Suprapubic skin (tissue), 4 donors: ENCODE data around the gene SULT1A2. TPM values are rescaled to one million over a fixed set of nuclear protein-coding genes. Genes with fewer than 3 reads are reported as not detected.

Source experiments
- DNase-seq, 2 donors: peaks; one replicate each; pipeline ENCODE4 v3.0.0-alpha.2; 2019; ENCODE audit warnings: low spot score in 2 of 2
- H3K27ac ChIP-seq: fragments of 200-600 bp; sonication (generic); one replicate; pipeline ENCODE4 v1.5.1; 2019
- H3K27me3 ChIP-seq: fragments of 200-600 bp; sonication (generic); one replicate; pipeline ENCODE4 v1.5.1; 2019
- H3K36me3 ChIP-seq: fragments of 200-600 bp; sonication (generic); one replicate; pipeline ENCODE4 v1.5.1; 2019
- H3K4me1 ChIP-seq: fragments of 200-600 bp; sonication (generic); one replicate; pipeline ENCODE4 v1.5.1; 2019
- H3K4me3 ChIP-seq: fragments of 200-600 bp; sonication (generic); one replicate; pipeline ENCODE4 v1.5.1; 2019; ENCODE audit warnings: mild to moderate bottlenecking
- H3K9me3 ChIP-seq: fragments of 200-600 bp; sonication (generic); one replicate; pipeline ENCODE4 v1.5.1; 2019
- EP300 ChIP-seq: sonication (generic); formaldehyde crosslinking; IDR thresholded peaks from one replicate; pipeline ENCODE4 v1.6.1; 2017; ENCODE audit warnings: antibody characterized with exemption
- POLR2A ChIP-seq, 2 donors: fragments of 450-650 bp; IDR thresholded peaks; one replicate each; pipeline ENCODE4 v1.6.1; 2017; ENCODE audit warnings: antibody characterized with exemption in 2 of 2, mild to moderate bottlenecking in 2 of 2, moderate library complexity in 2 of 2
- POLR2AphosphoS5 ChIP-seq, 3 donors: sonication (generic); formaldehyde crosslinking; IDR thresholded peaks; one replicate each; pipeline ENCODE4 v1.6.1; 2017; ENCODE audit warnings: antibody characterized with exemption in 3 of 3
- WGBS: methylation state at CpG from one replicate; pipeline ENCODE4 v1.1.5; 2018; 5-methylcytosine and 5-hydroxymethylcytosine counted together
- total RNA-seq, 4 donors: library from RNA; depleted of rRNA; stranded (reverse); fragments of >200 nt; gene quantifications; one replicate each; pipeline ENCODE4 v1.1.0, GENCODE V29; 2016
- TF ChIP-seq, protein P1 (sequence below), 2 donors: fragments of 200-600 bp in 1 of 2; fragments of 450-650 bp in 1 of 2; sonication (generic) in 1 of 2; IDR thresholded peaks; one replicate each; pipeline ENCODE4 v1.5.1; 2016 to 2019; ENCODE audit warnings: antibody characterized with exemption in 2 of 2, mild to moderate bottlenecking in 1 of 2, moderate library complexity in 1 of 2

Gene SULT1A2
- total RNA-seq, 4 donors from 2014 or later, result not detected

DNA sequence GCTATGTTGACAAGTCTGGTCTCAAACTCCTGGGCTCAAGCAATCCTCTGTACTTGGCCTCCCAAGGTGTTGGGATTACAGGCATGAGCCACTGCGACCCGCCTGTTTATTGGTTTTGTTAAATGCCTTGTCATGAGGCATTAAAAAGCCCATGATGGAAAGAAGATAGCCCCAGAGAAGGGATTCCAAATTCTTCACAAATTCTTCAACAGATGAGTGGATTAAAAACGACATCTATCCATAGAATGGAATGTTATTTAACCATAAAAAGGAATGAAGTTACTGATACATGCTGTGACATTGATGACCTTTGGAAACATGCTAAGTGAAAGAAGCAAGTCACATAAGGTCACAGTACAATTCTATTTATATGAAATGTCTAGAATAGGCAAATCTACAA lies 38.4 kb downstream of the SULT1A2 start:
- Histone ChIP-seq H3K36me3 (peaks cover 10% of the 10 kb centered on the region), H3K27ac (no peak overlapping the region), H3K4me1 (peaks cover 8% of the 10 kb centered on the region), H3K4me3 (no peak overlapping the region), H3K27me3 (no peaks in the 10 kb centered on the region), H3K9me3 (no peaks in the 10 kb centered on the region)
- TF ChIP-seq POLR2AphosphoS5 (IDR thresholded peaks at IDR 0.05), result no peak
- TF ChIP-seq, protein P1, sequence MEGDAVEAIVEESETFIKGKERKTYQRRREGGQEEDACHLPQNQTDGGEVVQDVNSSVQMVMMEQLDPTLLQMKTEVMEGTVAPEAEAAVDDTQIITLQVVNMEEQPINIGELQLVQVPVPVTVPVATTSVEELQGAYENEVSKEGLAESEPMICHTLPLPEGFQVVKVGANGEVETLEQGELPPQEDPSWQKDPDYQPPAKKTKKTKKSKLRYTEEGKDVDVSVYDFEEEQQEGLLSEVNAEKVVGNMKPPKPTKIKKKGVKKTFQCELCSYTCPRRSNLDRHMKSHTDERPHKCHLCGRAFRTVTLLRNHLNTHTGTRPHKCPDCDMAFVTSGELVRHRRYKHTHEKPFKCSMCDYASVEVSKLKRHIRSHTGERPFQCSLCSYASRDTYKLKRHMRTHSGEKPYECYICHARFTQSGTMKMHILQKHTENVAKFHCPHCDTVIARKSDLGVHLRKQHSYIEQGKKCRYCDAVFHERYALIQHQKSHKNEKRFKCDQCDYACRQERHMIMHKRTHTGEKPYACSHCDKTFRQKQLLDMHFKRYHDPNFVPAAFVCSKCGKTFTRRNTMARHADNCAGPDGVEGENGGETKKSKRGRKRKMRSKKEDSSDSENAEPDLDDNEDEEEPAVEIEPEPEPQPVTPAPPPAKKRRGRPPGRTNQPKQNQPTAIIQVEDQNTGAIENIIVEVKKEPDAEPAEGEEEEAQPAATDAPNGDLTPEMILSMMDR (IDR thresholded peaks at IDR 0.05), result no peak
- no peak for TF ChIP-seq EP300
- TF ChIP-seq POLR2A (IDR thresholded peaks at IDR 0.05), result no peak
- DNase-seq, result no peak
- 77% methylated on average over 3 of the region's 3 CpGs for WGBS

GRCh38 chr16:28556914-28557320 lies 39.9 kb downstream of the SULT1A2 start:
- H3K27ac ChIP-seq, result no peak overlapping the region
- H3K27me3 ChIP-seq, result no peaks in the 10 kb centered on the region
- TF ChIP-seq POLR2A (IDR thresholded peaks at IDR 0.05) (no peak), EP300 (no peak), POLR2AphosphoS5 (IDR thresholded peaks at IDR 0.05) (no peak)
- TF ChIP-seq, protein P1 (IDR thresholded peaks at IDR 0.05), result no peak
- 94% methylated on average over 2 of the region's 2 CpGs for WGBS
- no peak overlapping the region for H3K4me3 ChIP-seq
- H3K36me3 ChIP-seq, result peaks cover 10% of the 10 kb centered on the region
- H3K9me3 ChIP-seq, result no peaks in the 10 kb centered on the region
- DNase-seq, result no peak
- H3K4me1 ChIP-seq, result peaks cover 12% of the 10 kb centered on the region

- Histone ChIP-seq H3K9me3 (no peaks in the 10 kb centered on the region), H3K27ac (no peak overlapping the region), H3K27me3 (no peaks in the 10 kb centered on the region), H3K4me3 (no peak overlapping the region), H3K36me3 (peaks cover 10% of the 10 kb centered on the region), H3K4me1 (peaks cover 12% of the 10 kb centered on the region)
- no peak for DNase-seq
- no peak for TF ChIP-seq EP300
- no peak for TF ChIP-seq POLR2AphosphoS5 (IDR thresholded peaks at IDR 0.05)
- TF ChIP-seq, protein P1 (IDR thresholded peaks at IDR 0.05), result no peak
- no peak for TF ChIP-seq POLR2A (IDR thresholded peaks at IDR 0.05)
- 90% methylated on average over 2 of the region's 2 CpGs for WGBS
Measured at GRCh38 chr16:28555561-28555960, 41.3 kb downstream of the SULT1A2 start.

DNA sequence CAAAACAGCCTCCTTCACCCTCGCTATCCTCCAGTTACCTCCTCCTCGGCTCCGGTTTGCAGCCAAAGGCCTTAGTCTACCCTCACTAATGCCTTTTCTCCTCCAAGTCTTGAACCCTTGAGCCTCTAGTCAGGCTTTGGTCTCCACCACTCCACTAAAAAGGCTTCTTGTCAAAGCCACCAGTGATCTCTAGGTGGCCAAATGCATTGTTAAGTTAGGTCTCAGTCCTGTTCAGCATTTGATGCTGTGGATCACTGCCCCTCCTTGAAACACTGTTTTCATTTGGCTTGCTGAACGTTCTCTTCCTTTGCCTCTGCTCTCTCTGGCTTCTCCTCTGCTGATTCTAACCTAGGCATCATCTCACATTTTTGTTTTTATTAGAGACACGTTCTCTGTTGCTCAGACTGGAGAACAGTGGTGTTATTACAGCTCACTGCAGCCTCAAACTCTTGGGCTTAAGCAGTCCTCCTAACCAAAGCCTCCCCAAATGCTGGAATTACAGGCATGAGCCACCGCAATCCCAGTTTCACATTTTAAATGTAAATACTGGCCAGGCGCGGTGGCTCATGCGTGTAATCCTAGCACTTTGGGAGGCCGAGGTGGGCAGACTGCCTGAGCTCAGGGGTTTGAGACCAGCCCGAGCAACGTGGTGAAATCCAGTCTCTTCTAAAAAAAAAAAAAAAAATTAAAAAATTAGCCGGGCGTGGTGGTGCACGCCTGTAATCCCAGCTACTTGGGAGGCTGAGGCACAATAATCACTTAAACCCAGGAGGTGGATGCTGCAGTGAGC lies 42.0 kb downstream of the SULT1A2 start:
- peaks cover 10% of the 10 kb centered on the region for H3K36me3 ChIP-seq
- no peak for DNase-seq
- H3K27me3 ChIP-seq, result no peaks in the 10 kb centered on the region
- WGBS, result 89% methylated on average over 15 of the region's 15 CpGs
- H3K27ac ChIP-seq, result no peak overlapping the region
- H3K4me1 ChIP-seq, result peaks cover 12% of the 10 kb centered on the region
- H3K9me3 ChIP-seq, result no peaks in the 10 kb centered on the region
- TF ChIP-seq EP300, result no peak
- TF ChIP-seq, protein P1 (IDR thresholded peaks at IDR 0.05), result no peak
- no peak for TF ChIP-seq POLR2AphosphoS5 (IDR thresholded peaks at IDR 0.05)
- TF ChIP-seq POLR2A (IDR thresholded peaks at IDR 0.05), result no peak
- H3K4me3 ChIP-seq, result peak overlapping the region; percentile 51

DNA sequence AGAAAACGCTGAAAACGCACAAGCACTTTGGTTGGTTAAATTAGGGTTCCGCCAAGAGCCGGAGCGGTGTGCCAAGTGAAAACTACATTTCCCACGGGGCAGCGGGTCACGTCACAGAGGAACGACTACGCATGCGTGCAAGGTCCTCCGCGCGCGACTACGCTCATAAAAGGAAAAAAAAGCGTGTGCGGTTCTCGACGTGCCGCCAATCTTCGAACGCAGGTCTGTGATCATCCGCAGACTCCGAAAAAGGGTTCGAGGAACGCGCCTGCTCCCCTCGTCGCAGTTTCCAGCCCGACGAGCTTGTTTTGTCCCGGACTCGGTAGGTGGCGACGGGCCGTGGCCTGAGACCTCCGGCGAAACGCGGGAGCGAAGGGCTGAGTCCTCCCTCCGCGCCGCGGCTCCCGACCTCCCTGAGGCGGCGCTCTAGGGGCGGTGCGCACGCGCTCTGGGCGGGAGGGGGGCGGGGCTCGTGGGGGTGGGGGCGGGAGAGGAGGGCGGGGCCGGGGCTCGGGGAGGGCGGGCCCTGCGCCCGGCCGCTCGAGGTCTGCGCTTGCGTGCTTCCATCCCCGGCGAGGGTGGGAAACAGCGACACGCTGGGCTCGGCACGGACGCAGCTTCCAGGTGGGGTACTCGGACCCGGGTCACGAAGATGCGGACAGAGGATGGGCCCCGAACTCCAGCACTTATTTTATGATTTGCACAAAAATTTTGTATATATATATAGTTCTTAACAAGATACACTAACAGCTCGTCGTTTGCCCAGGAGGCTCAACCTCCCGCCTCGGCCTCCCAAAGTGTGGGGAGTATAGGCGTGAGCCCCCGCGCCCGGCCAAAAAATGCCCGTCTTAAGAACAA lies 42.8 kb downstream of the SULT1A2 start, which contains the start of gene SGF29:
Gene SGF29, plus strand, starts transcription at position 145 of the 858 bp plus-strand sequence. CDS start 27,150 bp downstream, outside the sequence.
- Histone ChIP-seq H3K9me3 (no peaks in the 10 kb centered on the region), H3K4me3 (peak within 1 kb of the TSS; percentile 51), H3K27me3 (no peaks in the 10 kb centered on the region), H3K27ac (peak within 1 kb of the TSS; percentile 90), H3K36me3 (peaks cover 5% of the 10 kb centered on the region), H3K4me1 (peaks cover 17% of the 10 kb centered on the region)
- whole genome bisulfite sequencing, result 2% methylated on average over 48 of the region's 88 CpGs
- TF ChIP-seq POLR2A (IDR thresholded peaks at IDR 0.05) (peak; percentile 73 to 90), POLR2AphosphoS5 (IDR thresholded peaks at IDR 0.05) (peak; percentile 88 to 98 (median 90)), EP300 (no peak)
- TF ChIP-seq, protein P1 (IDR thresholded peaks at IDR 0.05), result peak in 1 of 2 donors; percentile 39
- peak; percentile 96 for DNase-seq
